HepG2 (cell line): ENCODE measurements around the gene RRP9. TPM values are rescaled to one million over a fixed set of nuclear protein-coding genes. Genes with fewer than 3 reads are reported as not detected.

Experiments used
- FOXA3 ChIP-seq: IDR thresholded peaks from 2 replicates; pipeline ENCODE4 v1.6.1; 2016; ENCODE audit warnings: missing genetic modification reagents, missing compliant biosample characterization
- HNF4G ChIP-seq, 2 experiments: sonication (generic) in 1 of 2; formaldehyde crosslinking in 1 of 2; IDR thresholded peaks; 2 replicates each; pipeline versions ENCODE4 v1.4.0 to v1.6.1; 2011 to 2020; ENCODE audit warnings: borderline replicate concordance in 2 of 2, low read depth in 2 of 2, mild to moderate bottlenecking in 2 of 2, low read length in 1 of 2, missing genetic modification reagents in 1 of 2, moderate library complexity in 1 of 2
- REST ChIP-seq, 2 experiments: IDR thresholded peaks; 2 replicates each; pipeline ENCODE4 v1.6.1; 2011 to 2012; ENCODE audit warnings: low read length in 2 of 2, borderline replicate concordance in 1 of 2, low read depth in 1 of 2, mild to moderate bottlenecking in 1 of 2, moderate library complexity in 1 of 2
- ZBTB42 ChIP-seq: sonication (generic); formaldehyde crosslinking; IDR thresholded peaks from 2 replicates; pipeline ENCODE4 v1.5.0; 2020; ENCODE audit warnings: mild to moderate bottlenecking, missing genetic modification reagents
- ZNF510 ChIP-seq: sonication (generic); formaldehyde crosslinking; IDR thresholded peaks from 2 replicates; pipeline ENCODE4 v1.4.0; 2020; ENCODE audit warnings: low read depth, mild to moderate bottlenecking, missing genetic modification reagents
- ZNF709 ChIP-seq: sonication (generic); formaldehyde crosslinking; IDR thresholded peaks from 2 replicates; pipeline ENCODE4 v1.5.0; 2020; ENCODE audit warnings: mild to moderate bottlenecking, missing genetic modification reagents
- ZNF879 ChIP-seq: sonication (generic); formaldehyde crosslinking; IDR thresholded peaks from 2 replicates; pipeline ENCODE4 v1.8.1; 2023; ENCODE audit warnings: missing genetic modification reagents
- ZSCAN9 ChIP-seq: IDR thresholded peaks from 2 replicates; pipeline ENCODE4 v1.6.1; 2016; ENCODE audit warnings: borderline replicate concordance
- polyA plus RNA-seq, 8 experiments: library from polyadenylated mRNA; depleted of rRNA in 3 of 8; stranded (reverse) in 7 of 8; unstranded in 1 of 8; fragments of >200 nt; fragmentation: Illumina TruSeq in 4 of 8; extraction: Trizol in 4 of 8; gene quantifications; 2 replicates each; pipeline versions ENCODE4 v1.2.1 to v1.2.3, GENCODE V29; 2011 to 2016; ENCODE audit warnings: low read depth in 4 of 8, missing spikeins in 1 of 8, mixed read lengths in 1 of 8; ENCODE audit not compliant: insufficient read depth in 1 of 8
- total RNA-seq, 5 experiments: library from RNA; depleted of rRNA; stranded (reverse); fragments of >200 nt; fragmentation: Illumina TruSeq; extraction: Trizol; gene quantifications; 2 replicates each; pipeline ENCODE4 v1.2.3, GENCODE V29; 2016; ENCODE audit warnings: low read depth in 1 of 5

RRP9 gene
- total and polyA plus RNA-seq, 2 of the 13 experiments (the other 11 are each of a cell fraction or from before 2014, with no cell fraction given), result 14.8 to 44.0 TPM

GRCh38 chr3:51941798-51942602, at the start of gene RRP9, which contains the start of gene PARP3 (continued):
- TF ChIP-seq REST (IDR thresholded peaks at IDR 0.05; ENCODE audit: borderline replicate concordance in 1 of 2, low read depth in 1 of 2, low read length in 2 of 2) (peak in 1 of 2 experiments; percentile 36; a peak in 1 of 4 replicates), ZSCAN9 (CRISPR knock-in tag) (peak; percentile 77), ZNF709 (CRISPR knock-in tag) (peak; percentile 91; the same call in 1 of the 2 replicates), ZBTB42 (CRISPR knock-in tag) (no peak; the same call in 1 of the 2 replicates), HNF4G (IDR thresholded peaks at IDR 0.05; ENCODE audit: borderline replicate concordance, low read depth, low read length) (peak; percentile 18; the same call in 1 of the 2 replicates), HNF4G (CRISPR knock-in tag; IDR thresholded peaks at IDR 0.05; ENCODE audit: borderline replicate concordance, low read depth) (peak; percentile 83; the same call in 1 of the 2 replicates), FOXA3 (CRISPR knock-in tag) (no peak; the same call in none of the 2 replicates), ZNF510 (no peak), ZNF879 (peak; percentile 89)
